Smooth muscle cell (in vitro differentiated cells): ENCODE data around the gene EVL. TPM values are rescaled to one million over a fixed set of nuclear protein-coding genes. Genes with fewer than 3 reads are reported as not detected.

ENCODE experiments used
- DNase-seq: peaks from one replicate; lab custom pipeline; 2025; ENCODE audit not compliant: unreplicated experiment; lab: John Stamatoyannopoulos, UW
- H2AFZ ChIP-seq: fragments of 200-600 bp; sonication (generic); 2 replicates; pipeline ENCODE4 v1.6.0; 2016; ENCODE audit warnings: antibody characterized with exemption, low read depth, mild to moderate bottlenecking
- H3F3A ChIP-seq: fragments of 200-600 bp; sonication (generic); 2 replicates; pipeline ENCODE4 v1.6.0; 2017; ENCODE audit warnings: antibody characterized with exemption, low read depth
- H3K27ac ChIP-seq: fragments of 200-600 bp; sonication (generic); 2 replicates; pipeline ENCODE4 v1.5.1; 2016; ENCODE audit warnings: low read depth, mild to moderate bottlenecking
- H3K27me3 ChIP-seq: fragments of 200-600 bp; sonication (generic); 2 replicates; pipeline ENCODE4 v1.6.1; 2016; ENCODE audit warnings: low read depth, mild to moderate bottlenecking
- H3K36me3 ChIP-seq: fragments of 200-600 bp; sonication (generic); 2 replicates; pipeline ENCODE4 v1.5.1; 2016; ENCODE audit warnings: low read depth
- H3K4me1 ChIP-seq: fragments of 200-600 bp; sonication (generic); 2 replicates; pipeline ENCODE4 v1.5.1; 2016; ENCODE audit warnings: low read depth
- H3K4me2 ChIP-seq: fragments of 200-600 bp; sonication (generic); 2 replicates; pipeline ENCODE4 v1.6.0; 2016; ENCODE audit warnings: mild to moderate bottlenecking
- H3K4me3 ChIP-seq: fragments of 200-600 bp; sonication (generic); 2 replicates; pipeline ENCODE4 v1.5.1; 2016; ENCODE audit warnings: mild to moderate bottlenecking
- H3K79me2 ChIP-seq: fragments of 200-600 bp; sonication (generic); 2 replicates; pipeline ENCODE4 v1.6.0; 2016; ENCODE audit warnings: low read depth, mild to moderate bottlenecking
- H3K9ac ChIP-seq: fragments of 200-600 bp; sonication (generic); 2 replicates; pipeline ENCODE4 v1.6.0; 2016; ENCODE audit warnings: low read depth
- H3K9me3 ChIP-seq: fragments of 200-600 bp; sonication (generic); replicated peaks from 2 replicates; pipeline ENCODE4 v1.5.1; 2016; ENCODE audit warnings: low read depth
- H4K20me1 ChIP-seq: fragments of 200-600 bp; sonication (generic); 2 replicates; pipeline ENCODE4 v1.6.0; 2016; ENCODE audit warnings: low read depth
- WGBS: methylation state at CpG from one replicate; pipeline ENCODE4 v1.1.7; 2016; ENCODE audit warnings: low lambda C conversion rate; 5-methylcytosine and 5-hydroxymethylcytosine counted together
- polyA plus RNA-seq: library from polyadenylated mRNA; unstranded; fragments of >200 nt; fragmentation: Nextera tagmentation; extraction: Ambion mirVana; gene quantifications from 2 replicates; pipeline ENCODE4 v1.2.1, GENCODE V29; 2016
- total RNA-seq: library from RNA; depleted of rRNA; stranded (reverse); fragments of >200 nt; gene quantifications from 2 replicates; pipeline ENCODE4 v1.2.3, GENCODE V29; 2014
- TF ChIP-seq, protein P1 (sequence below): fragments of 200-600 bp; sonication (generic); IDR thresholded peaks from 2 replicates; pipeline ENCODE4 v1.5.1; 2017; ENCODE audit warnings: borderline replicate concordance, mild to moderate bottlenecking, antibody characterized with exemption; ENCODE audit not compliant: insufficient read depth, poor library complexity, severe bottlenecking

EVL gene
- total and polyA plus RNA-seq, 2 experiments from 2014 or later = 19.5 to 26.3 TPM

DNA sequence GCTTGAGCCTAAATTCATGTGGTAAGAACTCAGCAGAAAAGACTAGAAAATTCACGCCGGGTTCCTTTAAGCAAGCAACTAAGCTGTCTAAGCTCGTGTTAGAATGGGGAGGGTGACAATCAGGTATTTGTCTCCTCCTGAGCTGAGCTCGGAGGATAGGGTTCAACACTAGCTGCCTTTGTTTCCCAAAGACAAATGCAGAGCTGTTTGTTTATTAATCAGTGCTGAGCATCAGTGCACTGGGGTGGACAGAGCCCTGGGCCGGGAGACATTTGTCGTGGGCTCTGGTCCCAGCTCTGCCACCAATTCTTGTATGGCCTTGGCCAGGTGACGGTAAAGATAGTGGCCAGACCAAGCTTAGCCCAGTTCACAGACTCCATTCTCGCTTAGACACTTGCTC lies 50.5 kb downstream of the EVL start:
- Histone ChIP-seq H3K4me1 (peaks cover 7% of the 10 kb centered on the region), H4K20me1 (no peaks in the 10 kb centered on the region), H3K27ac (no peak overlapping the region), H3K4me2 (no peak overlapping the region), H3K79me2 (no peaks in the 10 kb centered on the region), H3K27me3 (no peaks in the 10 kb centered on the region), H3K36me3 (no peaks in the 10 kb centered on the region), H3K9ac (no peak overlapping the region), H2AFZ (no peak overlapping the region), H3K9me3 (no peaks in the 10 kb centered on the region), H3K4me3 (no peak overlapping the region), H3F3A (no peaks in the 10 kb centered on the region)
- no peak for DNase-seq
- TF ChIP-seq, protein P1, sequence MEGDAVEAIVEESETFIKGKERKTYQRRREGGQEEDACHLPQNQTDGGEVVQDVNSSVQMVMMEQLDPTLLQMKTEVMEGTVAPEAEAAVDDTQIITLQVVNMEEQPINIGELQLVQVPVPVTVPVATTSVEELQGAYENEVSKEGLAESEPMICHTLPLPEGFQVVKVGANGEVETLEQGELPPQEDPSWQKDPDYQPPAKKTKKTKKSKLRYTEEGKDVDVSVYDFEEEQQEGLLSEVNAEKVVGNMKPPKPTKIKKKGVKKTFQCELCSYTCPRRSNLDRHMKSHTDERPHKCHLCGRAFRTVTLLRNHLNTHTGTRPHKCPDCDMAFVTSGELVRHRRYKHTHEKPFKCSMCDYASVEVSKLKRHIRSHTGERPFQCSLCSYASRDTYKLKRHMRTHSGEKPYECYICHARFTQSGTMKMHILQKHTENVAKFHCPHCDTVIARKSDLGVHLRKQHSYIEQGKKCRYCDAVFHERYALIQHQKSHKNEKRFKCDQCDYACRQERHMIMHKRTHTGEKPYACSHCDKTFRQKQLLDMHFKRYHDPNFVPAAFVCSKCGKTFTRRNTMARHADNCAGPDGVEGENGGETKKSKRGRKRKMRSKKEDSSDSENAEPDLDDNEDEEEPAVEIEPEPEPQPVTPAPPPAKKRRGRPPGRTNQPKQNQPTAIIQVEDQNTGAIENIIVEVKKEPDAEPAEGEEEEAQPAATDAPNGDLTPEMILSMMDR = no peak
- 95% methylated on average over 8 of the region's 8 CpGs for WGBS

DNA sequence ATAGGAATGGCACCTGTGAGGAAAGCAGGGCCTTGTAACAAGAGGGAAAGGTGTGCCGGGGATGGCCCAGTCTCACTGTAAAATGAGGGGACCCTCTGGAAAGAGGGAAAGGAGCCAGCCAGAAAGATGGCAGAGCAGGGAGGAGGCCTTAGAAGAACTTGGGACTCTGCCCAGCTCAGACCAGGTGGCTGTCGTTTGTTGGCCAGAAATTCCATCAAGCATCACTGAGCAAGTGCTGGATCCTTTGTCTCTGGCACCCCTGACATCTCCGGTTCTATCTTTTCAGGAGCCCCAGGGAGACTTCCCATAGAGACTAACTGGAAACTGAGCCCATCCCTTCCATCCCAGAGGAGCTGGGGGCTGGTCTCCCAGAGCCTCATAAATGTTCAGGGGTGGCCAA lies 50.9 kb downstream of the EVL start:
- 94% methylated on average over 3 of the region's 3 CpGs for WGBS
- H3F3A ChIP-seq = no peaks in the 10 kb centered on the region

DNA sequence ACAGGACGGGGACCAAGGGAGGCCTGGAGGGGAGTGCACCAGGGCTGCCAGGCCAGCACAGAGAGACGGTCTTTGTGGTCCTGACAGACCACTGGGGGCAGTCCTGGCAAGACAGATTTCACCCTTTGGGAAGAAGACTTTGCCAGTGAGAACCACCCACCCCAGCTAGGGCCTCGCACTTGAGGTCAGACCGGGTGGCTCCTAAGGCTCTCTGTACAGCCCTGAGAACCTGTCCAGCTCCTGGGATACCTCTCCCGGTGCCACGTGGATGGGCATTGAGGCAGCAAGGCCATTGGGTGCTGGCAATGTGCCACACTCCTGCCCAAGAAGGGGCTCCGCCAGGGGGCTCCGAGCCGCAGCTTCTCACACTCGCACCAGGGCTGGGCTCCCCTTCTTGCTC lies 51.8 kb downstream of the EVL start:
- TF ChIP-seq, protein P1 = no peak
- DNase-seq = no peak
- Histone ChIP-seq H3F3A (no peaks in the 10 kb centered on the region), H3K27me3 (no peaks in the 10 kb centered on the region), H3K4me3 (no peak overlapping the region), H2AFZ (no peak overlapping the region), H3K79me2 (no peaks in the 10 kb centered on the region), H4K20me1 (no peaks in the 10 kb centered on the region), H3K9ac (no peak overlapping the region), H3K4me2 (no peak overlapping the region), H3K4me1 (no peaks in the 10 kb centered on the region), H3K36me3 (no peaks in the 10 kb centered on the region), H3K27ac (no peak overlapping the region), H3K9me3 (no peaks in the 10 kb centered on the region)
- 86% methylated on average over 9 of the region's 10 CpGs for WGBS

More for the DNA sequence above, 50.9 kb downstream of the EVL start:
- Histone ChIP-seq H3K9ac (no peak overlapping the region), H3K4me1 (peaks cover 7% of the 10 kb centered on the region), H3K4me3 (no peak overlapping the region), H3K36me3 (no peaks in the 10 kb centered on the region), H3K79me2 (no peaks in the 10 kb centered on the region), H3K27ac (no peak overlapping the region), H3K9me3 (no peaks in the 10 kb centered on the region), H3K27me3 (no peaks in the 10 kb centered on the region), H2AFZ (no peak overlapping the region), H4K20me1 (no peaks in the 10 kb centered on the region), H3K4me2 (no peak overlapping the region)
- TF ChIP-seq, protein P1 = no peak
- DNase-seq = no peak

DNA sequence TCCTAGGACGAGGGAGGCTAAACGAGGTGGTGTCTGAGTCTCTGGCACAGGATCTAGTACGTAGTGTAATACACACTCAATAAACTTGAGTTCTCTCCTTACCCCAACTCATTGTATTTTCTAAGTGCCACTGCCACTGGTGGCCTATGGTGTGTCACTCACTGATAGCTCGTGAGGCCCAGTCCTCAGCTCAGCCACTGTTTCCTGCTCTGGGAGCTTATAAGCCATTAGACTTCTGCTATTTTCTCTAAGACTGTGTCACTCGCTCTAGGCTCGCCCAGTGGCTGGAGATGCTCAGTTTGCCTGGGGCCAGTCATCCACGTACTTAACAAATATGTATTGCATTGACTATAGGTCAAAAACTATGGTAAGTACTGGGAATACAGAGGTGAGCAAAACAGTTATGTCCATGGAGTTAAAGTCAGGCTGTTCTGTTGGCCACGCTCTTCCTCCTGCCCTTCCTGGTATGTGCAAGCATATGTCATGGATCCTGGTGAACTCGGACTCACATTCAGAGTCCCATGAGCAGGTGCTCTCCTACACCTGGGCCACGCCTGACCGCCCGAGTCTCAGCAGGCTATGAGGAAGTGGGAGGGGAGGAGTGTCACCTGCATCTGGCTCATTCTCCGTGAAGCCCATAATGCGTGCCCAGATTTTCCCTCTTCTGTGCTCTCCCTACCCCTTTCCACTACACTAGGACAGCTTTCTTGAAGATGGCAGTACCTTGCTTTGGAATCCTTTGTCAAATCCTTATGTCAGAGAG lies 52.6 kb downstream of the EVL start:
- no peaks in the 10 kb centered on the region for H3K9me3 ChIP-seq
- H3K4me2 ChIP-seq = no peak overlapping the region
- H3K4me3 ChIP-seq = no peak overlapping the region
- H3F3A ChIP-seq = no peaks in the 10 kb centered on the region
- WGBS = 91% methylated on average over 14 of the region's 14 CpGs
- H3K36me3 ChIP-seq = no peaks in the 10 kb centered on the region
- H3K27me3 ChIP-seq = no peaks in the 10 kb centered on the region
- DNase-seq = no peak
- no peak overlapping the region for H3K9ac ChIP-seq
- H3K4me1 ChIP-seq = no peaks in the 10 kb centered on the region
- no peaks in the 10 kb centered on the region for H3K79me2 ChIP-seq
- H3K27ac ChIP-seq = no peak overlapping the region
- no peaks in the 10 kb centered on the region for H4K20me1 ChIP-seq
- H2AFZ ChIP-seq = no peak overlapping the region
- TF ChIP-seq, protein P1 = no peak
